Measurements from ENCODE around the gene NRDE2.

The NRDE2 gene

DNA sequence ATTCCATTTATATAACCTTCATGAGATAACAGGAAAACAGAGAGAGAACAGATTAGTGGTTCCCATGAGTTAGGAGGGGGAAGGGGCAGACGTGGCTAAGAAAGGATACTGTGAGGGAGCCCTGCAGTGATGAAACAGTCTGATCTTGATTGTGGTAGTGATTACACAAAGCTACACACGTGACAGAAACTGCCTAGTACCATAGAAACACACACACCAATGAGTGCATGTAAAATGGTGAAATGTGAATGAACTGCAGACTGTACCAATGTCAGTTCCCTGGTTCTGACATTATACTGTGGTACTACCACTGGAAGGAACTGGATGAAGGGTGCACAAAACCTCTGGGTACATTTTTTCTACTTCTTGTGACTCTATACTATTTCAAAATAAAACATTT is 36.9 kb downstream of the NRDE2 start:
- DNase-seq = no peak

DNA sequence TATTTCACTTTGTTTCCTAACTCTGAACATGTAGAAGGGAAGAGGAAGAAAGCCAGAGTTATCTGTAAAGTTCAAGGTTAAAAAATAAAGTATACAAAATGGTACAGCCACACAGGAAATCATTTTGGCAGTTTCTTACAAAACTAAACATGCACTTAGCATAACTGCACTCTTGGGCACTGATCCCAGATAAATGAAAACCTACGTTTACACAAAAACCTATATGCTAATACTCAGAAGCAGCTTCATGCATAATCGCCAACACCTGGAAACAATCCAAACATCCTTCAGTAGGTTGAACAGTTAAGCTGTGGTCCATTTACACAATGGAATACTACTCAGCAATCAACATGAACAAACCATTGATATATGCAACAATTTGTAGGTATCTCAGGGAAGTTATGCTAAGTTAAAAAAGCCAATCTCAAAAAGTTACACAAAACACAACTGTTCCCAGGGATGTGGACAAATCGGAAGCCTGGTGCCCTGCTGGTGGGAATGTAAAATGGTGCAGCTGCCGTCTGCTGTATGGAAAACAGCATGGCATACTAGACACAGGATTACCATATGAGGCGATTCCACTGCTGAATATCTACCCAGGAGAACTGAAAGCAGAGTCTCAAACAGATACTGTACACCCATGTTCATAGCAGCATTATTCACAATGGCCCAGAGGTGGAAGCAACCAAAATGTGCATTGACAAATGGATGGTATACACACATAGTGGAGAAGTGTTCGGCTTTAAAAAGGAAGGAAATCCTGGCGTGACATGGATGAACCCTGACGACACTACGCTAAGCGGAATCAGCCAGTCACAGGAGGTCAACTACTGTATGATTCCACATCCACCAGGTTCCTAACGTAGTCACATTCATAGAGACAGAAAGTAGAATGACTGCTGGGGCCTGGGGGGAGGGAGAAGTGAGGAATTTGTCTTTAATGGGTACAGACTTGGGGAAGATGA is 37.7 kb downstream of the NRDE2 start:
- DNase-seq = no peak

DNA sequence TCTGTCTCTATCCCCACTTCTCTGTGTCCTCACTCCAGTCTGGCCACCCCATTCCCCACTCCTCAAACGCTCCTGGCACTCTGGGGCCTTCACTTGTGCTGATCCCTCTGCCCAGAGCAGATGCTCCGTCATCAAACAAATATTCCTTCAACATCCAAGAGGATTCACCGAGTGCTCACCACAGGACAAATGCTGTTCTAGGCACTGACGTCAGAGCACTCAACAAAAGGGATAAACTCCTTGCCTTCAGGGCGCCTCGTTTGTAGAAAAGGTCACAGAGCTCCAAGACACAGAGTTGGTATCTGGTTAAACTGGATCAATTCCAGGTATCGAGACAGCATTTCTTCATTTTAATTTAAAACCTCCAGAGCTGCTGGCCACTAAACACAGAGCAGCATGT is 40.0 kb downstream of the NRDE2 start:
- DNase-seq = no peak

DNA sequence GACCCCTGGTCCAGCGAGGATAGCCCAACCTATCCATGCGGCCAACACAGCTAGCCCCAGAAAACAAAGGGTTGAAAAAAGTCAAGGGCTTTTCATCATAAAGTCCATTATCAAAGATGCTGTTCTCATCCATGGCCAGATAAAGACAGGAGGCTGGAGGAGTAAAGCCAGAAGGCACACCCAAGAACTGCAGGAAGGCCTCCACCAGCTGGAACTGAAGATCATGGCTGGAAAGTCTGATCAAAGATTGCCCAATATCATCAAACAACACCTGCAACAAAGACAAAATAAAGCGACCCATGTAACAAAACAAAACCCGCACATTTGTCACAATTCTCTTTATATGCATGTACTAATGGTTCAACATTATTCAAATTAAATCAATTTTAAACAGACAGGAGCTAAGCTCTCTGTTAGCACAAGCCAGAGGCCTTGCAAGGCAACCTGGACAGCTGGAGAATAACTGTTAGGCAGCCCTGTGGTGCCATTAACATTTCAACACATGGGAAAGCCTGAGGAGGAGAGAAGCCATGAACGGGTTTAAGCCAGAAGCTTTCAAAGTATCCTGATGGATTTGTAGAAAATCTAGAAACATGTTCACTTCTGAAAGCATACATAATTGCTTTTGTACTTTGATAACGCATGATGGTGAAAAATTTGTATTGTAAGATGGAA is 41.3 kb downstream of the NRDE2 start:
- DNase-seq = no peak

DNA sequence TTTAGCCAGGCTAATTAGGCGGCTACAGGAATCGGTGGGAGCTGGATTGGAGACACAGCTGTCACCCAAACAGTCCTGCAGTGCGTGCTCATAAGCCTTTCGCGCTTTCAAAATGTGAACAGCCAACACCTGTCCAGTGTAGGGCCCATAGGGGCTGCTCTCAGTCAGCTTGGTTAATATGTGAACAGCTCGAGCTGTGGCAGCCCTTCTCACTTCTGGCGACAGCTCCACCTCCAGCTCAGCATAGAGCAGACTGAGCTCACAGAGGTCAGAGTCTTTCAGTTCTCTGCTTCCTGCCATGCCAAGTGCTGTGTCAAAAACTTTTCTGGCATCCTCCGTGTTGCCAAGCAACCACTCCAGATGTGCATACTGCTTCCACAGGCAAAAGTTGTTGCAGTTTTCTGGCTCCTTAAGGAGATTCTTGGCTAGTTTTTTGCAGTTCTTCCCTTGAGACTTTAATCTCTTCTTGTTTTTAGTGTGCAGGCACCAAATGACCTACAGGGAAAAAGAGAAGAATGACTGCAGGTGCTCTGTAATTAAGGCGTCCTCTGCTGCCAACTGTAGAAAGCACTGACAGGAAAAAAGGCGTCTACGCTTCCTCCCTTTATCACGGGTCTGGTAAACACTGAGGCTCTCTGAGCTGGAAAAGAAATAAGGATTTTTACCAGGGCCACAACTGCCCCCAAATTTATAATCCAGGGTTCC is 42.9 kb downstream of the NRDE2 start:
- DNase-seq = no peak

DNA sequence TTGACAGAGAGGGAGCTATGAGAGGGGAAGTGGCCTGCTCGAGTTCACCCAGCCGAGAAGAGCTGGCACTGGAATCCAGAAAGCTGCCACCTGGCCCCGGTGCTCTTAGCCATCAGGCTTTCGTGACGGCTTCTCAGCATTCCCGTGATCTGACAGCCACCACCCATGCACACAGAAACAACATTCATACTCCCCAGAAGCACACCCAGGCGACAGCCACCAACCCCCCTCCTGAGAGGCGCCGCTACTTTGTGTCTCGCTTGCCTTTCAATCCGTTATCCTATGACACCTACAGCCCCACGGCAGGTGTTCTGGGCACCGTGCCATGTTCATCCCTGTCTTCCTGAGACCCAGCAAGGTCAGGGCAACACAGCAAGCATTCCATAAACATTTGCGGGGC is 44.0 kb downstream of the NRDE2 start:
- no peak for DNase-seq

DNA sequence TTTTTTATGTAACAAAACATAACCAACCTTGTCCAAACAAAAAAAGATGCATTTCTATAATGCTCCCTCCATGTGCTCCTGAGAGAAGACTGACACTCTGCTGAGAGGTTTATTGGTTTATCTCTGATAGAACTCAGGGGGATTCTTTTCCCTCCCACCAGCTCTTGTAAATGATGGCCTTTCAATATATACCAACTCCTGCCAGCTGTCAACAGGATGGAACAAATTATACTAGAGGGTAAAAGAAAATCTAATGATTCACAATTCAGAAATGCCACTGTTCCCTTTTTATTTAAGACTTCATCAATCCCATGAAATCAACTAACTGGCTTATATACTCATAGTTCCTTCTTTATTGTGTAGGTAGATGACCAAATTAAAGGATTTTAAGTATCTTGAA is 50.0 kb downstream of the NRDE2 start:
- DNase-seq = no peak

DNA sequence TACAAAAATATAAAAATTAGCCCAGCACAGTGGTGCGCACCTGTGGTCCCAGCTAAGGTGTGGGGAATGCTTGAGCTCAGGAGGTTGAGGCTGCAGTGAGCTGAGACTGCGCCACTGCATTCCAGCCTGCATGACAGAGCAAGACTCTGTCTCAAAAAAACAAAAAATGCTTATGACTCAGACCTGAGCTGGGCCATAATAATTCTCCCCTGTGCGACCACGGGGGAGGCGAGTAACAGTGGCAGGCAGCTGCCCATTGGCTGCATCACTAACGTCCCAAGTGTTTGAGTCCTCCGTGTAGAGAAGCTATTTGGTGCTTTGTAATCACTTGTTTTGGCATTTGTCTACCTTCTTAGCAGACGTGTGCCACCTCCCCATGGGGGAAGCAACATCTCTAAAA is 50.5 kb downstream of the NRDE2 start:
- peak; percentile 63 for DNase-seq

DNA sequence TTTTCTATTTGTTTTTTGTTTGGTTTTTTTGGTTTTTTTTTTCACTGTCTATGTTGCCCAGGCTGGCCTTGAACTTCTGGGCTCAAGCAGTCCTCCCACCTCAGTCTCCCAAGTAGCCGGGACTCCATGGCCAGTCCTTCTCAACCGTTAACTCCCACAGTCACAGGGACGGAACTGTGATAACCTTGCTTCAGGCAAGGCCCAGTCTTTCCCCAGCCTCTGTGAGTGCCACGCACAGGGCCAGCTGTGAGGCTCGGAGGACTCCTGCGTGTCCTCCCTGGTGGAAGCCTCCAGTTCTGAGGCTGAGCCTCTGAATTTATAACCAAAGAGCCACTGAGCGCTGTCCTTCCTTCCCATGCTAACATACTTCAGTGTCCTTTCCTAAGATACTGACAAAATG is 51.6 kb downstream of the NRDE2 start:
- no peak for DNase-seq

DNA sequence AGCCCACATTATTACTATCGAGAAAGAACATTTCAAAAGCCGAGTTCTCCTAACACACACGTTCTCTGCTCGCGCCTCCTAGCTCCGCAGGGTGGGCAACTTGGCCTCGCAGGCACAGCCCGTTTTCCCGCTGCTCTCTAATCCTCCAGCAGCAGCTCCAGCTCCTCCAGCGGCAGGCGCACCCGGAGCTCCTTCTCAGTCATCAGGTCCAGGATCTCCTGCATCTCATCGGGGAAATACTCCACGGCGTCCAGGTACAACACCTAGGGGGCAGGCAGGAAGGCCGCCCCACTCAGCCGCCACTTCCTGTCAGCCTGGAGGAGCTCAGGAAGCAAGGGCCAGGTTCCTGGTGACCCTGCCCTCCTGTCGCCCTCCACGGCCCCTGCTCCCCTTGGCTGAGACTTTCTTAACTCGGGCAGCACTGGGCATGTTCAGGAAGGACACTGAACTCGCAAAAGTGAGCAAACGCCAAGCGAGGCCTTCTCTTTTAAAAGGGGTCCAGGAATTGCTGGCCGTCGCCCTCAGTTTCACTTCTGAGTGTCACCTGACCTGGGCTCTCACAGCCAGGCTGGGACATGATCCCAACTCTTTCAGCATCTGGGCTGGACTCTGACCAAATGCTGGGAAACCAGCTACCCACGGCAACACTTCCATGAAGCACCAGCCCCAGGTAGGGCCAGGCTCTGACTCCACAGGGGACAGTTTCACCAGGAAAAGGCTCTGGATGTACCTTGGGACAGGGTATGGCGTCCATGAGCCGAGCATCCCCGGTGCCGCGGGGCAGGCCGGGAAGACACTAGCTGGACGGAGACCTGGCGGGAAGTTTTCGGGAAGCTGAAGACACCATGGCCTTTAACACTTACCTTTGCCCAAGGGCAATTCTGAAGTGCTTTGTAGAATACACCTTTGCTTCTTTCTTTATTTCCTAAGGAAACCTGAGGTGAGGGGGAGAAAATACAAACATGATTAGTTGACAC is 53.3 kb downstream of the NRDE2 start:
- no peak for DNase-seq

DNA sequence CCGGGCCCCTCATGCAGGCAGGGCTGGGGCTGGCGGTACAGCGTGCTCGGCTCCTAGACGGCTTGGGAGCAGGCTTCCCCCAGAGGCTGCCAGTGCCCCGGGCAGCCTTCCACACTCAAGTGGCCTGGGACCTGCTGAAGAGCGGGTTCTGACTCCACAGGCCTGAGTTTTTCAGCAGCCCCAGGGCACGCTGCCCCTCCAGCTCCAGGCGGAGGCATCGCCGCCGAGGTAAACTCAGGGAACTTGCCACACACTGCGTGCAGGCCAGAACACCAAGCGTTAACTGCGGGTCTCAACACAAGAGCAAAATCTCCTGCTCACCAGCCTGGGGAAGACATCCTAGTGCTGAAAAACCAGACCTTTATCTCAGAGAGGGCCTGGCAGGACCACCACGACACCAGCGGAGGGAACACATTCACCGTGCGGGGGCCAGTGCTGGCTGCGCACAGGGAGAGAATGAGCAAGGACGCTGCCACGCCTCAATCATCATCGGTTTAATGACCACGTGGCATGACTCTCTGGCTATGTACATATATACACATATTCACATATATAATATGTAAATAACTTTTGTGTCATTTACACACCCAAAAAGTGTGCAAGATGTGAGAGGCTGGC is 54.1 kb downstream of the NRDE2 start:
- no peak for DNase-seq

DNA sequence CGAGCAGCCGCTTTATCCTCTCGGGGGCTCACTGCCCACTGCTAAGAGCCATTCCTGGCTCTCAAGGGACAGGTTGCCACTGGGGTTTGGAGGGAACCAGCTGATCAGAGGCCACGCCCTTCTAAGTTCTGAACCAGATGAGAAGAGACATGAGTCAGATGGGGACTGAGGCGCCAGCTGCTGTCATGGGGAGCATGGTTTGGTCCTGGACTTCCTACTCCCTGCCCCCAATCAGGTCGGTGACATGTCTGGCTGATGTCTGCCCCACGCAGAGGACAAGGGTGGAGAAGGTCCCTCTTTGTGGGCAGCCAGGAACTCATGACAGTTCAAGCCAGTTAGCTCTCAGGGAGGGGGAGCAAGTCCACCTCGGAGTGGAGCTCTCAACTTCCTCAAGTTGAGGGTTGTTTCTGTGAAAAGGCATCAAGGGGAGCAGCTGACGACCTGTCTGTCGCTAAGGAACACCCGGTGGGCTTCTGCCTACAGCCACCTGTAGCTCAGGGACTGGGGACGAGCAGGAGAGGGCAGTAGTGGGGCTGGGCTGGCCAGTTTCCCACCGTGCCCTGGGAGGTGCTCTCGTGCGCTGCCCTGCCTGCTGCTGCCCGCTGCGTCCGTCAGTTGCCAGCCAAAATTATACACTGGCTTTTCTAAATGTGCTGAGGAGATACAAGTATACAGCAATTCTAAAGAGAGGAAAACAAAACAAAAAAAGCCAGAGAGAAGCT is 54.9 kb downstream of the NRDE2 start:
- no peak for DNase-seq

DNA sequence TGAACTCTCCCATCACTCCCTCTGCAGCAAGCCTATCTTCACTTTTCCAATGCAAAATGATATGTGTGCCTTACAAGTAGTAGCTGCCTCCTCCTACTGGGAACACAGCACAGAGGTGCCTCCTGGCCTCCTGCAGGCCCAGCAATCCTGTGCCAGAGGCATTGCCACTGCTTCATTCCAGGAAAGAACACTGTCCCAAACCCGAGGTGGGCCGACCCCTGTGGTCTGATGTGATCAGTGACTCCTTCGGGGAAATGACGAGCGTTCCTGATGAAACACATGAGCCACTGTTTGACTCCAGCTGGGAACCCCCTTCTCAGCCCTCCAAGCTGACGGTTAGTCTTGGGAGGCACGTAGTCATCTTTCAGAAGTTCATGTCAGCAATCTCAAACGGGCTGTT is 55.9 kb downstream of the NRDE2 start:
- DNase-seq = peak; percentile 61

DNA sequence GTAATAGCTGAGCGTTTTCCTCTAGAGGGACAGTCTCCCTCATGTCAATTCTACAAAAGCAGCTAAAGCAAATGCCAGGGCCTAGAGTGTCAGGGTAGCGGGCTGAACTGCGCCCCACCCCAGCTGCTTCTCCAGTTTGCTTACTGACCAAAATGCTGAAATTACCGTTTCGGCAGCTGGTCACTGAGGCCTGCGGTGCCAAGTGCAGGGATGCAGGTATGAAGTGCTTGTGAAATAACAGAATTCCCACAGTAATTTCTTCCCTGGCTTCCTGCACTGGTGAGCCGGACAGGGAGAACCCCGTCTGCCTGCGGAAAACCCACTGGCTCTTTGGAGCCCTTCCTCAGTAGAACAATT is 56.3 kb downstream of the NRDE2 start:
- no peak for DNase-seq

DNA sequence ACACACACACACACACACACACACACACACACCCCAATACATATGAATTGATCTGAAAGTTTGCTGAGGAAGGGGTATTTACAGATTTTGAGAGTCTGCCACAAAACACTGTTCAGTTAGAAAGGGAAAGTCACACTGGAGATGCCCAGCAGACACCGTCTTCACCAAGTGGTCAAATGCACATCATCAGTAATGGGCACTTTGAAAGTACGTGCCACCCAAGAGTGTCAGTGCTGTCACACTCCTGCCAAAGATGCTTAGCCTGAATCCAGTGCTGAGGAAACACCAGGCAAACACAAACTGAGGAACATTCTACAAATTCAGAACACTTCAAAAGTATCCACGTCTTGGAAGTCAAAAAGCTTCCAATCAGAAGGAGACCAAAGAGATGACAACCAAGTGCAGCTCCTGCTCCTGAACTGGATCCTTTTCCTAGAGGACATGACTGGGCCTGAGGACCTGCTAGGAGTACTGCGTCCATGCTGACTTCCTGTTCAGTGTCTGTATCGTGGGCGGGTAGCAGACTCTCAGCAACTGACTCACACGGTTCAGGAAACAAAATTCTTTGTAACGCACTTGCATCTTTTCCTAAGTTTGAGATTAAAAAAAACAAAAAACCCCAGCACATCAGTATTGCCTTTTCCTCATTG is 56.8 kb downstream of the NRDE2 start:
- no peak for DNase-seq

DNA sequence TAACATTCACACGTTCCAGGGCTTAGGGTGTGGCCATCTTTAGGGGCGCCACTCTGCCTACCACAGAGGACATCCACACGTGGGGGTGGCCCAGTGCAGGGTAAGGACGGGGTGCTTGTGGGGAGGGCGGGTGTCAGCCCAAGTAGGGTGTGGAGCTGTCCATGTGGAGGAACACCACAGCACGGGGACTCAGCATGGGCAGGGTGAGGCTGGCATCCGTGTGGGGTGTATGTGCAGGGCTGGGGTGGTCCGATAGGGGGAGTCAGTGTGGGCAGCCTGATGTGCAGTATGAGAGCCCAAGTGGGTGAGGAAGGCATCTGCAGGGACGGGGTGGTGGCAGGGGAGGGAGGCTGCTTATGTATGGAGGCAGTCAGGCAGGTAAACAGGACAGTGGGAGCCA is 57.7 kb downstream of the NRDE2 start:
- DNase-seq = no peak

DNA sequence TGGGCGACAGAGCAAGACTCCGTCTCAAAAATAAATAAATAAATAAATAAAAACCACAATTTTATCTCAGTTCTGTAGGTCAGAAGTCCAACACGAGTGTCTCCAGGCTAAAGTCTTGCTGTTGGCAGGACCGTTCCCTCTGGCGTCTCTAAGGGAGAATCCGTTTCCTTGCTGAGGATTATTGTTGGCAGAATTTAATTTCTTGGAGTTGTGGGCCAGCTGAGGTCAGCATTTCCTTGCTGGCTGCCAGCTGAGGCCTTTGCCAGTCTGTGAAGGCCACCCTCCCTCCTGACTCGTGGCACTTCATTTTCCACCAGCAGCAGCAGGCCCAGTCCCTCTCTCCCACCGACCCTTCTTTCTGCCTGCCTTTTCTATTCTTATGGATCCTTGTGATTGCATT is 58.2 kb downstream of the NRDE2 start:
- no peak for DNase-seq

DNA sequence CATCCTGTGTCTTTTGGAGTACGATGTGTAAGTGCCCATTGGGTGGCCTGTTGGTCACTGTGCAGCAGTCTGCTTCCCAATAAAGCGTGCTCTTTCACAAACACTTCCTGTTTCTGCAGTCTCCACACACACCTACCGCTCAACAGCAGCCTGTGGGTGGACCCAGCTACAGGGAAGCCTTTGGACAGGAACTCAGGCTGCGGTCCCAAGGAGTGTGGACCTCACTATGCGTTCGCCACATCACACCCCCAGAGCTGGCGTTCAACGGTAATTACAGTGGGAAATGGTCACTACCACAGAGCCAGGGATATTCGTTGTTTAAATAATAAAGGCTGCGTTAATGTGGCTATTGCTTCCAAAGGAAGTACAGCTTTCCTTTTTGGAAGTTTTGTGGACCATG is 59.2 kb downstream of the NRDE2 start:
- no peak for DNase-seq

DNA sequence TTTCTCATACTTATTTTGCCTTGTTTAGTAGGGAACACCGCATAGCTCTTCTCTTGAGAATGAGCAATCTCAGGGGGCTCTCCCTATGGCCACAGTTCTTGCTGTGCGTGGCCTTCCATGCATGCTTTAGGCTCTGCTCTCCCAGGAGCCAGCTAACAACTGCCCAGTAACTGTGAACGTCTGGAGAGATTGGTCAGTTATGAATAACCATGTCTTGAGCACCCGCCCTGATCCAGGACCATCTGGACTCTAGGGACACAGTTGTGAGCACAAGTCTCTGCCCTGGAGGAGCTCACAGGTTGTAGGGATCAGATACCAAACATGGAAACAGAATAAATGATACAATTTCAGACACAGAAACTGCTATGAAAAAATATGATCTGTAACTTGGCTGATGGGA is 63.3 kb downstream of the NRDE2 start:
- DNase-seq = no peak

DNA sequence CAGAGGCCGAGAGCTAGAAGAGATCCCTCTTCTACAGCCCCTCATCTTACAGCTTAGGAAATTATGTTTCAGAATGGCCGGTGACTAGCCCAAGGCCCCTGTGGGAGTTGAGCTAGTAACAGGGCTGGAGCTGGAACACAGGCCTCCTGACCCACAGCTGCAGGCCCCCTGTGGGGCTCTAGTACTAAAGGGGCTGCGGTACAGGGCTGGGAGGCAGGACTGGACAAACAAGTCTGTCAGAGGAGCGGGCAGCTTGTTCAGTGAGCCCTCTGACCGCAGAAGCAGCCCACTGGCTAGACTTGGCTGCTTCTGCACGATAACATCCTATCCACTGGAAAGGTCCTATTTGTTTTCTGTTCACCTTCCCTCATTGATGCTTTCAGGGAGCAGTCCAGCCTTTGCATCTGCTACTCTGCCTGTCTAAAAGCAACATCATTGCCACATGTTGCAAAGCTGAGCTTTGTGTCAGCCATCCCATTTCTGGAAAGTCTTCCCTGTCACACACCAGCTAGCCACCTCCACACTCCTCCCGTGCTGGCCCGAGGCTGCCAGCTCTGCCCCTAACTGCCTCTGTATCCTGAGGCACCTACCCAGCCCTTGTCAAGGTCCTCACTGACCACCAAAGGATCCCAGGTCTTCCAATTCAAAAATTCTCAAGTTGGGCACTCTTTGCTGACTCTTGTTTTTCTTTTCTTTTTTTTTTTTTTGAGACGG is 65.1 kb downstream of the NRDE2 start:
- no peak for DNase-seq

Measured in T1000 (cell line).